ENCODE results near the gene RNASEH1.

DNA sequence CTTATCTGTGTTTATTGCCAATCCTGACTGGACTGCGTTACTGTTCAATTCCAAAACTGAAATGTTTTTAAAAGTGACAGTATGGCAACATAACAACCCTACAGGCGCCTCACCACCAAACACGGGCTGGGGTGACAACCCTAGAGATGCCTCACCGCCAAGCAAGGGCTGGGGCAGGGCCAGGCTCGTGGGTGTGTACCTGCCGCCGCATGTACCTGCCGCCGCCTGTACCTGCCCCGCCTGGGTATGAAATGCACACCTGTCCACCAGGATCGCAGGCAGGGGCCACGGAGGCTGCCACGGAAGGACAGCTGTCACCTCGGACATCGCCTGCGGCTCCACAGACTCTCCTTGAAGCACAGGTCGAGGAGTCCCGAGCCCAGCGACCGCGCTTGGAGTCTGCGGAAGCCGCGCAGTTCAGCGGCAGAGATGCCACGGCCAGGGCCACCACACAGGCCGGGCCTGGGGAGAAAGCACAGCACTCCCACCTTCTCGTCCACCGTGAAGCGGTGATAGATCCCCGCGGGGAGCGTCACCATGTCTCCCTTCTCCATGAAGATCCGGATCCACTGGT is 57.7 kb downstream of the RNASEH1 start:
- no peak for TF ChIP-seq TAF7 (optimal IDR thresholded peaks at IDR 0.05; ENCODE audit: borderline replicate concordance, low read depth, low read length)
- TF ChIP-seq EGR1 (IDR thresholded peaks at IDR 0.05; ENCODE audit: borderline replicate concordance, low read depth, low read length), result no peak
- no peak for TF ChIP-seq ZNF274 (IDR thresholded peaks at IDR 0.05; ENCODE audit: borderline replicate concordance, extremely low read depth, low read length)
- TF ChIP-seq JUN (IDR thresholded peaks at IDR 0.05; ENCODE audit: low read depth, low read length), result no peak
- no peak for TF ChIP-seq TCF12 (IDR thresholded peaks at IDR 0.05; ENCODE audit: low read depth, low read length)
- no peak for TF ChIP-seq EZH2 (IDR thresholded peaks at IDR 0.05; ENCODE audit: low read depth, low read length, severe bottlenecking)

Measured in H1 (cell line).